ENCODE data around the gene SMURF1.
"Not testable (repeated sequence)": the region's sequence is repeated elsewhere in the genome, so short reads cannot be mapped to it uniquely, and the experiment has no call there.

The SMURF1 gene

GRCh38 chr7:99046722-99047121, 97.2 kb downstream of the SMURF1 start:
- DNase-seq, result no peak

DNA sequence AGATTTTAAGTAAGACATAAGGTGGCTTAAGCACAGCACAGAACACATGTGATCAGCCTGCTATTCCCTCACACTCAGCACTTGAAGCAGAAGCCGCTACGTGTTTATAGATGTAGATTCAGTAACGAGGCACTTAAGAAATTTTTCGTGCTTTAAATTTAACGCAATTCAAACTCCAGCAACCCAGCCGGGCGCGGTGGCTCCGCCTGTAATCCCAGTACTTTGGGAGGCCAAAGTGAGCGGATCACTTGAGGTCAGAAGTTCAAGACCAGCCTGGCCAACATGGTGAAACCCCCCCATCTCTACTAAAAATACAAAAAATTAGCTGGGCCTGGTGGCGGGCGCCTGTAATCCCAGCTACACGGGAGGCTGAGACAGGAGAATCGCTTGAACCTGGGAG, 97.6 kb downstream of the SMURF1 start:
- DNase-seq, result not testable (repeated sequence)

DNA sequence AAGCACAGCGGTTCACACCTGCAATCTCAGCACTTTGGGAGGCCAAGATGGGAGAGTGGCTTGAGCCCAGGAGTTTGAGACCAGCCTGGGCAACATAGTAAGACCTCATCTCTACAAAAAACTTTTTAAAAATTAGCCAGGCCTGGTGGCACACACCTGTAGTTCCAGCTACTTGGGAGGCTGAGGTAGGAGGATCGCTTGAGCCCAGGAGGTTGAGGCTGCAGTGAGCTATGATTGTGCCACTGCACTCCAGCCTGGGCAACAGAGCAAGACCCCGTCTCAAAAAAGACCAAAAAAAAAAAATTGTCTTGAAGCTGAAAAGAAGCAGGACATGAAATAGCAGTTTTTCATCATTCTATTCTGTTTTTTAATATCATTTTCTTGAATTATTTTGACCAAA, 99.0 kb downstream of the SMURF1 start:
- DNase-seq, result not testable (repeated sequence)

GRCh38 chr7:99042957-99043356, 101.0 kb downstream of the SMURF1 start:
- no peak for DNase-seq

DNA sequence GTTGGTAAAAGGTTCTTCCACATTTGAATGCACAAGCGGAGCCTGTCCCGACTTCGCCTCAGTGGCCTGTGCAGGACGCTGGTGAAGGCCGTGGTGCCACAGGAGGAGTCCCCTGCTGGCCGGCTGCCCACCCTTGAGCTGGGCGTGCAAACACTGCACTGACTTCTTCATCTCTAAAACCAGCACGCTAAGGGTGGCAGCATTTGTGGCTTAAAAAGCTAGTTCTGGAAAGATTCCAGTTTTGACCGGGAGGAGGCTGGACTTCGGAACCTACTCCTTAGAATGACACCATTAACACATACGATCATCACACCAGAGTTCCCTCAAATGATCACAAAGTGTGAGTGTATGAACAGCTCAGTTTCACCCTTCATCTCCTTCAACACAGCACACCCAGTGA, 102.4 kb downstream of the SMURF1 start:
- no peak for DNase-seq

DNA sequence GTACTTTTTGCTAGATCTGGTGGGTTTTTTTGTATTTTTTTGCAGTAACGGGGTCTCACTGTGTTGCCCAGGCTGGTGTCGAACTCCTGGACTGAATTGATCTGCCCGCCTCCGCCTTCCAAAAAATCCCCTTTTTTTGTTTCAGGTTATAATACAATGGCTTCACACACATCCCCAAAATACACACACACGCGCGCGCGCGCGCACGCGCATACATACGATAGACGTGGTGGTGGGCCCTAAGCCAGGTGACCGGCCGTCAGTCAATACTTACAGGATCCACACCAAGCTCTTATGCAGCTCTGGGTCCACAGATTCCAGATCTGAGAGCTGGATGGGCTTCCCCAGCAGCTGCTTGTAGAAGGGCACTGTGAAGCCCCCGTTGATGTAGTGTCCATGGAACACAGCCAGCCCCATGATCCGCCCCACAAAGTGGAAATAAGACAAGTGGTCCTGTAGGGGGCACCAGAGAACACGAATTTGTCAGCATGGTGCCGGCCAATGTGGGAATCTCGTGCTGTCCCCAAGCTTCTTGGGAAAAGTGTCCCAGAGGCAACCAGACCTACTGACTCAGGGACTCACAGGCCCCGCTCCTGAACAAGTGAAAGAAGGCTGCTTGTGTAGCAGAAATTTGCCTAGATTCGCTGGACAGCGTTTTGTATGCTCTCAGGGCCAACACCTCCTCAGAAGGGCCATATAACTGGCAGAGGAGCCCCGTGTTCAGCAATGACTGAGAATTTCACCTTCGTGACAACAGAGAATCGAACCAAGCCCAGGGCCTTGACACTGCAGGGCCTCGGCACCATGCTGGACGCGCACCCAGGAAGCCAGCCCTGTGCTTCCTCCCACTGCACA, 103.6 kb downstream of the SMURF1 start:
- peak; percentile 20 for DNase-seq

- no peak for DNase-seq
These were observed 104.5 kb downstream of the SMURF1 start for GRCh38 chr7:99039384-99039891.

GRCh38 chr7:99038086-99038855, 105.6 kb downstream of the SMURF1 start:
- no peak for DNase-seq

DNA sequence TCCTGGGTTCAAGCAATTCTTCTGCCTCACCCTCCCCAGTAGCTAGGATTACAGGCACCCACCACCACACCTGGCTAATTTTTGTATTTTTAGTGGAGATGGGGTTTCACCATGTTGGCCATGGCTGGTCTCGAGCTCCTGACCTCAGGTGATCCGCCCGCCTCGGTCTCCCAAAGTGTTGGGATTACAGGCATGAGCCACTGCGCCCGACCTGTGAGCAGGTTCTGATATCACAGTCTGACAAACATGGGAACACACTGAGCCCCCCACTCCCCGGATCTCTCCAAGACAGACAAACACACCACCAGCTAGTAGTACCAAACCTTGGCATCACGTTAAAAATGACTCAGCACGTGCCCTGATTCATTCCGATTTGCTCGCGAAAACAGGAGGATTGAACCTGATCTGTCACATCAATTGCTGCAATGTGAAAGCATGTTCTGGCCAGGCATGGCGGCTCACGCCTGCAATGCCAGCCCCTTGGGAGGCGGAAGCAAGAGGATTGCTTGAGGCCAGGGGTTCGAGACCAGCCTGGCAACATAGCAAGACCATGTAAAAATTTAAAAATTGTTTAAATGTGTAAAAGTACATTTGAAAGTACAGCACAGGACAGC, 106.5 kb downstream of the SMURF1 start:
- DNase-seq, result no peak

GRCh38 chr7:99036546-99037111, 107.3 kb downstream of the SMURF1 start:
- no peak for DNase-seq

DNA sequence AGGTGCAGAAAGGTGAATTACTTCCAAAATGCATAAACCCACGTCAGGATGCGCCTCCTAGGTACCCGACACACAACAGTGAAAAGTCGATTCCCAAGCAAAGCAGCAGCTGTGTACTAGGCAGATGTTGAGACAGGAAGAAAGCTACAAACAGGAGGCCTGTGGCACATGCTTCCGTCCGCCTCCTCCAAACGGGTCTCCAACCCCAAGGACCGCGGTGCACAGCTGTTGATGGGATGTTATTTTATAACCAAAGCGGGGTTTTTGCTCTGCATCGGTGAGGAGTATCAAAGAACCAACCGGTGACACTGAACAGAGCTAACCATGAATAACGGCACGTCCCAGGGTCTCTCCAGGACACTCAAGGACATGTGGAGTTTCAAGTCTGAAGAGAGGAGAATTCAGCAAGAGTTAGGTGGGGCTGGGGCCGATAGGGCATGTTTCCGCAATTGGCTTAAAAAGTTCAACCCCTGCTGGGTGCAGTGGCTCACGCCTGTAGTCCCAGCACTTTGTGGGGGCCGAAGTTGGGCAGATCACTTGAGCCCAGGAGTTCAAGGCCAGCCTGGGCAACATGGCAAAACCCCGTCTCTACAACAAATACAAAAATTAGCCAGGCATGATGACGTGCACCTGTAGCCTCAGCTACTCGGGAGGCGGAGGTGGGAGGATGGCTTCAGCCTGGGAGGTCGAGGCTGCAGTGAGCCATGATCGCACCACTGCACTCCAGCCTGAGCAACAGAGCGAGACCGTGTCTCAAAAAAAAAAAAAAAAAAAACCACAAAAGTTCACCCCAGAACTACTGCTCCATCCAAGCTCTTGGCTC, 108.0 kb downstream of the SMURF1 start:
- no peak for DNase-seq

DNA sequence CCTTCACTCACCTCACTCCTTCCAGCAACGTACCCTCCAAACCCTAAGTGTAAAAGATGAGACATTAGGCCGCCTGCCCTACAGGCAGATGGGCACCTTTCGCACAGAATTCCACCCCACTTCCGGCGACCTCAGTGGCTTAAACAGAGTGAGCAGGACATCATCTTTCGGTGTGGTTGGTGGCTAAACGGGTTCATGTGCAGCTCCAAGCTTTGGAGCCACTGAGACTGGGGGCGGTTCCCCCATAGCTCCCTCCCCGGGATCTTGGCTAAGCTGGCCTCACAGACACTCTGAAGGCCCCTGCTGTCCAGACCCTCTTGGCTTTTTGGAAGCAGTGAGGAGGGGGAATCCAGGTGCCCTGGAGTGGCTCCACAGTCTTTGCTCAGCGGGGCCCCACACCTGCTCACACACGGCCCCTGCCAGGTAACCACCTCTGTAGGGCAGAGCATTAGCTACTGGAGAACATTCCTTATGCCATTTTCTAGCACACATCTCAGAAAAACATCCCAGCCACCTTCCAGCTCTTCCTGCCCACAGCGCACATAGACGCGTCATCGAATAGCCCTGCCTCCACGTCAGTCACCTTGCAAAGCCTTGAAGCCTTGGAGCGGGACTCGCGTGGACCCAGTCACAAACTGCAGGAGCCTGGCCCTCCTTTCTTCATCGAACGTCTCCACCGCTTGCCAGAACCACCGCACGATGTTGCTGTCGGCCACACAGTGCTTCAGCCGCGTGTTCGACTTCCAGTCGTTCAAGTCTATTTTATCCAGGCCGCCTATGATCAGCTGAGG, 108.8 kb downstream of the SMURF1 start:
- no peak for DNase-seq

GRCh38 chr7:99033765-99034164, 110.1 kb downstream of the SMURF1 start:
- DNase-seq, result no peak

- DNase-seq, result no peak
These were observed 111.0 kb downstream of the SMURF1 start for GRCh38 chr7:99032928-99033327.

GRCh38 chr7:99031496-99031895, 112.4 kb downstream of the SMURF1 start:
- DNase-seq, result no peak

DNA sequence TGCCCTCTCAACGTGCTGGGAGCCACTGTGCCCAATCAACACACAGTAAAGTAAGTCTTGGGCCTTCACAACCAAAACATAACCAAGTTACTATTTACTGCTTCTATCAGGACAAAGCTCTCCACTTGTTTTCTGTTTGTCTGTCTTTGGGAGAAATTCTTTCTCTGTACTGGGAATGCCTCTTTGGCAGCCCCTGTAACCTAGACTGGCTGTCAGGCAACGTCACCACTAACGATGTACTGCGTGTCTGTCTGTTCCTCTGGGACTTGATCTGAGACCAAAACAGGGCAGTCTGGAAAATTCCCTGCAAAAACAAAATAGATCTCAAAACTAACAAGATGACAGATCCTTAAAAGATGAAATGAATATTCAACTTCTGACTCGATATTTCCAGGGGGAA, 113.0 kb downstream of the SMURF1 start:
- no peak for DNase-seq

GRCh38 chr7:99030457-99030856, 113.5 kb downstream of the SMURF1 start:
- DNase-seq, result no peak

DNA sequence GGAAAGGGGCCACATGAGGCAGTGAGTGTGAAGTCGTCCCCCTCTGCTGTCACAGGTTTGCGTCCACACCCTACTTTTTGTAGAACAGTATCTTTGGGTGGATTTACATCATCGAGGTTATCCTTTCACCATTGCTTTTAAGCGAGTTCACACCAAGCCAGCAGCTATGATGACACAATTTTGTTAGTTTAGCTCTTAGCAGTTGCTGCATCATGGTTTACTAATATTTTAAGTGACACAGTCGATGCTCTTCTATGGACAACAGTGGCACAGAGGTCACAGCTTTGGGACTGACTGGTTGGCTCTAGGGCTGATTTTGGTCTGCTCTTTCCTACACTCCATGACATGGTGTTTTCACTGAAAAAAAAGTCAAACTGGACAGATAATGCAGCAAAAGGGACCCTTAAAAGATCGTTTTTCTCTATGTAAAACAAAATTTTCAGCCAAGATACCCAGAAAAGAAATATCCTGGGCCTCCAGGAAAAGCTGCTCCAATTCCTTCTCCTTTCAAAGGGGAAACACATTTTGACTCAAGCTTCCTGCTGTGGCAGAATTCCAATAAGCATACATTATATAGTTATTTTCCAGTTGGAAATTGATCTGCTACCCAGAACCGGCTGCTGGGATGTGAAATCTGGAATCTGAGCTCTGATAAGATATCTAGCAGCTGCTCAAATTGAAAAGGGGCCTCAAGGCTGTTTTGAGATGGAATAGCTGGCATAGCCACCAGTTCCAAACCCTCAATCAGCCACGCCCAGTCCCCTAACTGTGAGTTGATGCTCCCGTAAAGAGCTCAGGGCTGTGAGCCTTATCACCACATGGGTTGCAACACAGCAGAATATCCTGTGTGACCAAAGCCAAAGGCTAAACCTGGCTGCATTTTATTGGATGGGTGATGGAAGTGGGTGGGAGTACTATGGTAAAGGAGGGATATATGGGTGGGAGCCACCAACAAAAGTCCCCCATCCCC, 114.2 kb downstream of the SMURF1 start:
- DNase-seq, result peak; percentile 73

- DNase-seq, result no peak
These were observed 115.5 kb downstream of the SMURF1 start for GRCh38 chr7:99028261-99028973.
